K562 (cell line): ENCODE results near the gene CMIP. TPM values are rescaled to one million over a fixed set of nuclear protein-coding genes. Genes with fewer than 3 reads are reported as not detected.

ENCODE experiments used
- ARID1B ChIP-seq: fragments of 450-650 bp; IDR thresholded peaks from 2 replicates; pipeline ENCODE4 v1.6.1; 2016; ENCODE audit warnings: antibody characterized with exemption, mild to moderate bottlenecking, inconsistent platforms
- ATF3 ChIP-seq, 2 experiments: fragments of 450-650 bp in 1 of 2; sonication (generic) in 1 of 2; formaldehyde crosslinking in 1 of 2; IDR thresholded peaks in 1 of 2; conservative IDR thresholded peaks in 1 of 2; 2 replicates each; pipeline versions ENCODE4 v1.6.1 to v1.8.1; 2016 to 2023; ENCODE audit warnings: mild to moderate bottlenecking in 2 of 2, moderate library complexity in 2 of 2, inconsistent platforms in 1 of 2, missing genetic modification reagents in 1 of 2
- CBFA2T2 ChIP-seq: fragments of 450-650 bp; conservative IDR thresholded peaks from 2 replicates; pipeline ENCODE4 v1.6.1; 2017; ENCODE audit warnings: mild to moderate bottlenecking
- CTCF ChIP-seq, 3 experiments: IDR thresholded peaks in 2 of 3; conservative IDR thresholded peaks in 1 of 3; 2 replicates each; pipeline ENCODE4 v1.5.1; 2011 to 2012; ENCODE audit warnings: low read length in 3 of 3, mild to moderate bottlenecking in 3 of 3, control low read depth in 2 of 3, improper control_type of control experiment in 1 of 3, inconsistent platforms in 1 of 3, low read depth in 1 of 3, mixed read lengths in 1 of 3, moderate library complexity in 1 of 3; ENCODE audit not compliant: insufficient read depth in 2 of 3
- CXXC5 ChIP-seq: fragments of 250-450 bp; sonication (Bioruptor Pico); IDR thresholded peaks from 2 replicates; pipeline ENCODE4 v1.8.0; 2022; ENCODE audit warnings: inconsistent platforms, mild to moderate bottlenecking, moderate library complexity
- FIP1L1 ChIP-seq: fragments of 200-400 bp; formaldehyde crosslinking; IDR thresholded peaks from 2 replicates; pipeline ENCODE4 v1.6.1; 2018; ENCODE audit warnings: mild to moderate bottlenecking, low read depth, low read length; ENCODE audit not compliant: poor library complexity, severe bottlenecking
- FOXM1 ChIP-seq, 2 experiments: fragments of 450-650 bp in 1 of 2; sonication (generic) in 1 of 2; formaldehyde crosslinking in 1 of 2; IDR thresholded peaks; 2 replicates each; pipeline versions ENCODE4 v1.6.1 to v1.9.0; 2017 to 2022; ENCODE audit warnings: low read depth in 2 of 2, mild to moderate bottlenecking in 2 of 2, missing genetic modification reagents in 1 of 2, moderate library complexity in 1 of 2
- MAX ChIP-seq: sonication (generic); formaldehyde crosslinking; IDR thresholded peaks from 2 replicates; pipeline ENCODE4 v1.9.0; 2022; ENCODE audit warnings: mild to moderate bottlenecking, missing genetic modification reagents
- NEUROD1 ChIP-seq: fragments of 150-350 bp; IDR thresholded peaks from 2 replicates; pipeline ENCODE4 v1.6.1; 2014; ENCODE audit warnings: borderline replicate concordance, low read length, low read depth; ENCODE audit not compliant: partially characterized antibody
- SIN3A ChIP-seq, 2 experiments: fragments of 150-350 bp in 1 of 2; IDR thresholded peaks; 2 replicates each; pipeline ENCODE4 v1.6.1; 2011 to 2016; ENCODE audit warnings: borderline replicate concordance in 2 of 2, low read depth in 2 of 2, low read length in 2 of 2, mild to moderate bottlenecking in 2 of 2, moderate library complexity in 2 of 2; ENCODE audit not compliant: control insufficient read depth in 1 of 2
- TEAD4 ChIP-seq, 2 experiments: sonication (generic) in 1 of 2; formaldehyde crosslinking in 1 of 2; IDR thresholded peaks; 2 replicates each; pipeline versions ENCODE4 v1.6.1 to v1.8.0; 2012 to 2022; ENCODE audit warnings: borderline replicate concordance in 1 of 2, inconsistent platforms in 1 of 2, low read length in 1 of 2, mild to moderate bottlenecking in 1 of 2, missing genetic modification reagents in 1 of 2
- ZBTB1 ChIP-seq: sonication (generic); formaldehyde crosslinking; IDR thresholded peaks from 2 replicates; pipeline ENCODE4 v1.8.1; 2023; ENCODE audit warnings: missing genetic modification reagents, low read depth, mild to moderate bottlenecking, borderline replicate concordance
- ZBTB34 ChIP-seq: fragments of 250-450 bp; sonication (Bioruptor Pico); IDR thresholded peaks from 2 replicates; pipeline ENCODE4 v1.8.0; 2021; ENCODE audit warnings: mild to moderate bottlenecking, moderate library complexity
- ZBTB43 ChIP-seq: sonication (generic); formaldehyde crosslinking; IDR thresholded peaks from 2 replicates; pipeline ENCODE4 v1.8.0; 2023; ENCODE audit warnings: mild to moderate bottlenecking, missing genetic modification reagents
- ZC3H8 ChIP-seq: fragments of 450-650 bp; IDR thresholded peaks from 2 replicates; pipeline ENCODE4 v1.6.1; 2017
- ZEB2 ChIP-seq: fragments of 450-650 bp; IDR thresholded peaks from 2 replicates; pipeline ENCODE4 v1.6.1; 2016
- ZNF23 ChIP-seq: fragments of 250-450 bp; sonication (Bioruptor Pico); IDR thresholded peaks from 2 replicates; pipeline ENCODE4 v1.4.0; 2020; ENCODE audit warnings: mild to moderate bottlenecking
- ZNF239 ChIP-seq: fragments of 250-450 bp; sonication (Bioruptor Pico); IDR thresholded peaks from 2 replicates; pipeline ENCODE4 v1.4.0; 2020; ENCODE audit warnings: mild to moderate bottlenecking
- ZNF561 ChIP-seq: fragments of 450-650 bp; formaldehyde crosslinking; conservative IDR thresholded peaks from 2 replicates; pipeline ENCODE4 v1.4.0; 2020; ENCODE audit warnings: mild to moderate bottlenecking, moderate library complexity
- ZNF696 ChIP-seq: fragments of 250-450 bp; sonication (Bioruptor Pico); conservative IDR thresholded peaks from 2 replicates; pipeline ENCODE4 v1.4.0; 2020; ENCODE audit warnings: mild to moderate bottlenecking, moderate library complexity
- ZNF778 ChIP-seq: fragments of 450-650 bp; formaldehyde crosslinking; IDR thresholded peaks from 2 replicates; pipeline ENCODE4 v1.4.0; 2020; ENCODE audit warnings: mild to moderate bottlenecking, moderate library complexity
- polyA plus RNA-seq, 8 experiments: library from polyadenylated mRNA; depleted of rRNA in 4 of 8; stranded (reverse) in 5 of 8; unstranded in 3 of 8; fragments of >200 nt; fragmentation: Nextera tagmentation in 2 of 8; fragmentation: Illumina TruSeq in 1 of 8; extraction: Ambion mirVana in 2 of 8; extraction: Trizol in 1 of 8; gene quantifications; 2 replicates each; pipeline versions ENCODE4 v1.2.1 to v1.2.3, GENCODE V29; 2011 to 2014; ENCODE audit warnings: inconsistent platforms in 1 of 8, missing spikeins in 1 of 8
- total RNA-seq, 7 experiments: library from RNA; depleted of rRNA in 6 of 7; stranded (reverse); fragments of >200 nt in 6 of 7; fragmentation: Illumina TruSeq in 2 of 7; extraction: Trizol in 2 of 7; gene quantifications; 2 replicates each; pipeline versions ENCODE4 v1.2.1 to v1.2.3, GENCODE V29; 2011 to 2021; ENCODE audit warnings: low replicate concordance in 1 of 7

Gene CMIP
- total and polyA plus RNA-seq, 9 of the 15 experiments (the other 6 are each of a cell fraction or from before 2014, with no cell fraction given), result 0.94 to 82.5 (median 10.3) TPM

- TF ChIP-seq CTCF (IDR thresholded peaks at IDR 0.05 in 2 of 3, conservative IDR thresholded peaks at IDR 0.05 in 1 of 3; ENCODE audit: insufficient read depth in 2 of 3, low read depth in 1 of 3, low read length in 3 of 3), result no peak
- TF ChIP-seq SIN3A (IDR thresholded peaks at IDR 0.05; ENCODE audit: borderline replicate concordance in 2 of 2, control insufficient read depth in 1 of 2, low read depth in 2 of 2, low read length in 2 of 2), result peak; percentile 21 to 76; a peak in 1 of 4 replicates
- 0 out of 2 replicates have a peak, but pooled peaks have one; percentile 6 for TF ChIP-seq TEAD4 (IDR thresholded peaks at IDR 0.05; ENCODE audit: low read length)
- TF ChIP-seq TEAD4 (CRISPR knock-in tag; IDR thresholded peaks at IDR 0.05; ENCODE audit: borderline replicate concordance), result no peak
- no peak for TF ChIP-seq ZNF696 (CRISPR knock-in tag)
- peak; percentile 17 for TF ChIP-seq ZEB2
- no peak for TF ChIP-seq ZC3H8
- no peak for TF ChIP-seq ZNF561 (CRISPR knock-in tag)
- TF ChIP-seq ZBTB34 (CRISPR knock-in tag), result no peak
- peak; percentile 90 for TF ChIP-seq ATF3 (IDR thresholded peaks at IDR 0.05)
- peak; percentile 91 for TF ChIP-seq ATF3 (CRISPR knock-in tag; conservative IDR thresholded peaks at IDR 0.05)
- TF ChIP-seq ZNF23 (CRISPR knock-in tag), result no peak
- peak; percentile 46 for TF ChIP-seq CBFA2T2
- peak; percentile 53 for TF ChIP-seq ARID1B
- TF ChIP-seq FOXM1 (IDR thresholded peaks at IDR 0.05; ENCODE audit: low read depth), result no peak
- TF ChIP-seq FOXM1 (CRISPR knock-in tag; IDR thresholded peaks at IDR 0.05; ENCODE audit: low read depth), result no peak
- TF ChIP-seq NEUROD1, result no peak
- no peak for TF ChIP-seq FIP1L1
- 0 out of 2 replicates have a peak, but pooled peaks have one; percentile 57 for TF ChIP-seq ZBTB43
- TF ChIP-seq ZNF778 (CRISPR knock-in tag), result no peak
- TF ChIP-seq MAX (CRISPR knock-in tag), result peak; percentile 95
- no peak for TF ChIP-seq ZBTB1 (CRISPR knock-in tag)
- TF ChIP-seq CXXC5 (CRISPR knock-in tag), result 0 out of 2 replicates have a peak, but pooled peaks have one; percentile 62
- no peak for TF ChIP-seq ZNF239
These were observed 49.3 kb downstream of the CMIP start (continued) for GRCh38 chr16:81493755-81494433.
